LNCaP clone FGC (cell line): ENCODE data around the gene MDM1.

Source experiments
- DNase-seq: peaks from one replicate; pipeline ENCODE4 v3.0.0-alpha.2; 2011; ENCODE audit warnings: low read depth
- H3K4me3 ChIP-seq: 2 replicates; pipeline ENCODE4 v1.5.1; 2011; ENCODE audit warnings: mild to moderate bottlenecking, low read depth, low read length, control low read depth
- CTCF ChIP-seq: IDR thresholded peaks from 2 replicates; pipeline ENCODE4 v1.5.1; 2012; ENCODE audit warnings: mild to moderate bottlenecking; ENCODE audit not compliant: control insufficient read depth, insufficient read depth; ENCODE audit errors: extremely low read depth

Gene MDM1

GRCh38 chr12:68261896-68262295, 70.3 kb downstream of the MDM1 start:
- no peak for DNase-seq
- no peak overlapping the region for H3K4me3 ChIP-seq
- no peak for TF ChIP-seq CTCF

- no peak for TF ChIP-seq CTCF
- no peak overlapping the region for H3K4me3 ChIP-seq
- no peak for DNase-seq
These were observed 72.0 kb downstream of the MDM1 start for GRCh38 chr12:68260153-68260552.

- no peak for TF ChIP-seq CTCF
- no peak for DNase-seq
- H3K4me3 ChIP-seq = no peak overlapping the region
These were observed 72.7 kb downstream of the MDM1 start for GRCh38 chr12:68259318-68259940.

- no peak for TF ChIP-seq CTCF
- no peak for DNase-seq
- H3K4me3 ChIP-seq = no peak within 1 kb of the TSS
These were observed 78.7 kb downstream of the MDM1 start, which contains the start of gene IL22 for GRCh38 chr12:68253504-68253903. Gene IL22, minus strand, starts transcription at chr12:68253604. Its CDS starts 156 bp downstream, at chr12:68253448.

GRCh38 chr12:68252077-68252476, 80.1 kb downstream of the MDM1 start:
- no peak for DNase-seq
- no peak for TF ChIP-seq CTCF
- H3K4me3 ChIP-seq = no peak overlapping the region

- TF ChIP-seq CTCF = no peak
- H3K4me3 ChIP-seq = no peak overlapping the region
- no peak for DNase-seq
These were observed 81.7 kb downstream of the MDM1 start for GRCh38 chr12:68250454-68250853.

GRCh38 chr12:68247785-68248184, 84.4 kb downstream of the MDM1 start:
- DNase-seq = no peak
- H3K4me3 ChIP-seq = no peak overlapping the region
- TF ChIP-seq CTCF = no peak
